T-cell (primary cell): ENCODE data around the gene ZNF48. TPM values are rescaled to one million over a fixed set of nuclear protein-coding genes. Genes with fewer than 3 reads are reported as not detected.
A peak's percentile ranks its signal among the peaks of the same experiment; 100 is the strongest.

Experiments
- ATAC-seq, 4 experiments: fragments of 200-7000 bp in 3 of 4; fragments of 150-1000 bp in 1 of 4; cut with Tn5 transposase; replicated peaks in 1 of 4; 1 replicate in 3 of 4; 2 replicates in 1 of 4; pipeline ENCODE4 v1.10.0; 2021; ENCODE audit warnings: moderate library complexity in 3 of 4, mild to moderate bottlenecking in 2 of 4, moderate number of reproducible peaks in 1 of 4
- CTCF ChIA-PET, 2 donors: fragments of 300-600 bp; sonication (Branson Sonifier 250); formaldehyde crosslinking; loops; one replicate each; lab custom pipeline; 2022; ENCODE audit warnings: antibody characterized with exemption in 2 of 2; lab: Charles Lee
- POLR2A ChIA-PET, 2 donors: fragments of 300-600 bp; sonication (Branson Sonifier 250); formaldehyde crosslinking; loops; one replicate each; lab custom pipeline; 2022; ENCODE audit warnings: antibody characterized with exemption in 2 of 2; lab: Charles Lee
- DNase-seq, 35 experiments: peaks; one replicate each; pipeline versions ENCODE4 v3.0.0 to v3.0.0-alpha.2; 2013 to 2023
- H3K27ac ChIP-seq: one replicate; pipeline ENCODE4 v1.5.1; 2013; ENCODE audit warnings: low read length
- H3K27me3 ChIP-seq, 2 experiments: replicated peaks in 1 of 2; 1 replicate in 1 of 2; 2 replicates in 1 of 2; pipeline versions ENCODE4 v1.6.1 to v1.7.0; 2013; ENCODE audit warnings: low read length in 1 of 2, mixed read lengths in 1 of 2; ENCODE audit not compliant: control insufficient read depth in 2 of 2, insufficient read depth in 2 of 2; ENCODE audit errors: extremely low read depth in 1 of 2
- H3K36me3 ChIP-seq, 2 donors: 1 replicate in 1 of 2; 2 replicates in 1 of 2; pipeline versions ENCODE4 v1.6.1 to v1.7.0; 2013; ENCODE audit warnings: low read length in 1 of 2; ENCODE audit not compliant: control insufficient read depth in 2 of 2, insufficient read depth in 1 of 2; ENCODE audit errors: extremely low read depth in 1 of 2
- H3K4me1 ChIP-seq, 2 experiments: 1 replicate in 1 of 2; 2 replicates in 1 of 2; pipeline versions ENCODE4 v1.6.1 to v1.7.0; 2013; ENCODE audit warnings: low read length in 2 of 2, mixed read lengths in 1 of 2; ENCODE audit not compliant: insufficient read depth in 2 of 2, control insufficient read depth in 1 of 2; ENCODE audit errors: extremely low read depth in 1 of 2
- H3K4me3 ChIP-seq, 2 donors: 1 replicate in 1 of 2; 2 replicates in 1 of 2; pipeline versions ENCODE4 v1.5.1 to v1.7.0; 2013; ENCODE audit warnings: mild to moderate bottlenecking in 2 of 2, low read length in 1 of 2, moderate library complexity in 1 of 2; ENCODE audit not compliant: control insufficient read depth in 1 of 2; ENCODE audit errors: extremely low read depth in 1 of 2
- H3K9me3 ChIP-seq: 2 replicates; pipeline ENCODE4 v1.7.0; 2013
- H3K27ac Mint-ChIP-seq, 2 donors: one replicate each; pipeline ENCODE4 v1.8.0; 2020 to 2021; ENCODE audit warnings: mild to moderate bottlenecking in 2 of 2, mixed read lengths in 2 of 2
- H3K27me3 Mint-ChIP-seq, 2 donors: one replicate each; pipeline ENCODE4 v1.8.0; 2021 to 2022; ENCODE audit warnings: mixed read lengths in 2 of 2
- H3K36me3 Mint-ChIP-seq: one replicate; pipeline ENCODE4 v1.8.0; 2021; ENCODE audit warnings: mixed read lengths
- H3K4me1 Mint-ChIP-seq, 3 donors: one replicate each; pipeline ENCODE4 v1.8.0; 2020 to 2022; ENCODE audit warnings: mixed read lengths in 3 of 3, mild to moderate bottlenecking in 1 of 3
- H3K4me3 Mint-ChIP-seq, 3 donors: one replicate each; pipeline ENCODE4 v1.8.0; 2020 to 2022; ENCODE audit warnings: mild to moderate bottlenecking in 3 of 3, mixed read lengths in 3 of 3, moderate library complexity in 3 of 3
- H3K9me3 Mint-ChIP-seq, 3 donors: one replicate each; pipeline ENCODE4 v1.8.0; 2020 to 2022; ENCODE audit warnings: mixed read lengths in 3 of 3
- WGBS: methylation state at CpG from one replicate; pipeline ENCODE4 v1.1.5; 2013; ENCODE audit warnings: missing lambda C conversion rate; ENCODE audit not compliant: insufficient coverage; 5-methylcytosine and 5-hydroxymethylcytosine counted together
- total RNA-seq, 35 experiments: library from RNA in 6 of 35; stranded (reverse) in 6 of 35; fragments of 120-200 nt in 1 of 35; gene quantifications; one replicate each; pipeline versions ENCODE4 v1.2.1 to v1.2.4 and lab custom pipeline; 2013 to 2026

The ZNF48 gene
- total RNA-seq, 5 donors from 2014 or later (not counting 1 experiment from before 2014, with no cell fraction given), result 7.3 to 17.5 (median 16.4) TPM

DNA sequence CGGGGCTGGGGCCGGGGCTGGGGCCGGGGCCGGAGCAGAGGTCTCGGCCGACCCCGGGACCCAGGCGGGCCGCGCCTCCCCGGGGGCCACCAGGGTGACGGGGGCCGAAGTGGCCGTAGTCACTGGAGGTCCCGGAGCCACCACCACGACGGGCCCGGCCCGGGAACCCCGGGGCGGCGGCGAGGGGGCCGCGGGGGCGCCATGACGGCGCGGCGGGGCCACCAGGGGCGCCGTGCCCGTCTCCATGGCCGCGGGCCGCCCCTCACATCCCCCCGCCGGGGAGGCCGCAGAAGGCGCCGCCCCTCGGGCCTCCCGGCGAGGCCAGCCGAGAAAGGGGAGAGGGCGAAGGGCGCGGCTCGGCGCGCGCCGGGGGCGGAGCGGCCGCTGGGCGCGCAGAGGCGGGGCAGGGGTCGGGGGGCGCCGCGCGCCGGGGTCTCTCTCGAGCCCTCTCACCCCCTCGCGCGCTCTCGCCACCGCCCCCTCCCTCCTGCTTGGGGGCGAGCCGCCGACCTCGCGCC lies 25.2 kb upstream of the ZNF48 start:
- ATAC-seq (peak; percentile 5 to 11 (median 6)), DNase-seq (no peak)
- CTCF ChIA-PET, result interaction anchor here in 1 of 2 donors (1.0 to 1.7 kb wide), 6 partner anchors 15 to 240 kb away, joined by 3 to 32 read pairs (median 4); partner anchors contain the start of genes CD2BP2, DCTPP1 and ZNF771
- H3K4me3 Mint-ChIP-seq, result peak overlapping the region; percentile 79 to 83 (median 80)
- no peaks in the 10 kb centered on the region for H3K9me3 Mint-ChIP-seq
- Histone ChIP-seq H3K27ac (no peak overlapping the region), H3K27me3 (no peaks in the 10 kb centered on the region), H3K36me3 (peaks cover 6 to 13% of the 10 kb centered on the region in 2 donors), H3K4me1 (peaks cover 22 to 44% of the 10 kb centered on the region in 2 experiments), H3K4me3 (peak overlapping the region in 1 of 2 donors; percentile 66), H3K9me3 (no peaks in the 10 kb centered on the region)
- POLR2A ChIA-PET, result interaction anchor here (1.3 to 1.7 kb wide), 2 partner anchors 13 kb away, joined by 5 to 6 read pairs; partner anchors contain the start of gene SEPTIN1 (in 2 of the 2)
- H3K27ac Mint-ChIP-seq, result peak overlapping the region; percentile 93 to 95
- no peaks in the 10 kb centered on the region for H3K27me3 Mint-ChIP-seq
- under 1% methylated on average over 55 of the region's 76 CpGs for WGBS
- peaks cover 11% of the 10 kb centered on the region for H3K36me3 Mint-ChIP-seq
- peaks cover 52 to 54% (median 53%) of the 10 kb centered on the region in 3 donors for H3K4me1 Mint-ChIP-seq

DNA sequence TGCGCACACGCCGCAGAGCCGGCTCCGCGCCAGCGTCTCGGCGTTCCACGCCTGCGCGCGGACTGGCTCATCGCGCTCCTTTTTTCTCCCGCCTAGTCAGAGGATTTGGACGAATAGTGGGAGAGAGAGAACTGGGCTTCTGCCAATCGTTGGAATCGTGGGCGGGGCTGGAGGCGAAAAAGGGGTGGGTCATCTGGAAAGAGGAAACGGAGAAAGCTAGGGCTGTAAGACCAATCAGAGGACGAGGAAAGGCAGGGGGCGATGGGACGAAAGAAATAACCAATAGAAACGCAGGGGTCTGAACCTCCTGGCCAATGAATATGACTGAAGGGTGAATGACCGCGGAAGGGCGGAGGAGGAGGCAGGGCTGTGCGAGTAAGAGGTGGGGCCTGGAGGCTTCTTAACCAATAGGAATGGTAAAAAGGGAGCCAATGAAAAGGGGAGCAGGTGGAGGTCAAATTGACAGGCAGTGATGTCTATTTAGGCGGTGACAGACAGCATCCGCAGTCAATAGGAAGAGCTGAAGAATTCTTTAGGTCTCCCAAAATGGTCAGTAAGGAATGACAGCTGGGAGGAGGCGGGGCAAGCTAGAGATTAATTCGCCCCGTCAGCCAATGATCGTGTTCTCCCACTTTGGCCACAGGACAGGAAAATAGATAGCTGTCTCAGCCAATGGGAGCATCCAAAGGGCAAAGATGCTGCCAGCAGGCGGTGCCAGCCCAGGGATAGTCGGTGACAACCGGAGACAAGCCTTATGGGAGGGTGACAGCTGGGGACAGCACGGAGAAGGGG lies 24.6 kb upstream of the ZNF48 start, which contains the start of gene TBC1D10B:
TBC1D10B (minus strand) TSS at position 39 of the 792 bp plus-strand sequence. CDS start 311 bp downstream, outside the sequence.
- no peaks in the 10 kb centered on the region for H3K27me3 Mint-ChIP-seq
- no peaks in the 10 kb centered on the region for H3K9me3 ChIP-seq
- peak within 1 kb of the TSS; percentile 93 to 95 for H3K27ac Mint-ChIP-seq
- H3K36me3 ChIP-seq, result peaks cover 6 to 8% of the 10 kb centered on the region in 2 donors
- ATAC-seq, result peak; percentile 83 to 86 (median 84)
- WGBS, result under 1% methylated on average over 36 of the region's 40 CpGs
- POLR2A ChIA-PET, result interaction anchor here (0.6 to 1.7 kb wide), 5 partner anchors 12 to 166 kb away, joined by 3 to 7 read pairs (median 5); partner anchors contain the start of genes SEPTIN1 (in 2 of the 2) and DCTPP1 (in 1 of the 2)
- H3K4me1 Mint-ChIP-seq, result peaks cover 45 to 49% (median 46%) of the 10 kb centered on the region in 3 donors
- peak within 1 kb of the TSS; percentile 73 for H3K27ac ChIP-seq
- no peaks in the 10 kb centered on the region for H3K9me3 Mint-ChIP-seq
- H3K4me1 ChIP-seq, result peaks cover 22 to 44% of the 10 kb centered on the region in 2 experiments
- peak within 1 kb of the TSS; percentile 85 to 91 (median 86) for H3K4me3 Mint-ChIP-seq
- H3K36me3 Mint-ChIP-seq, result peaks cover 6% of the 10 kb centered on the region
- peak; percentile 96 to 100 (median 99) for DNase-seq
- H3K4me3 ChIP-seq, result peak within 1 kb of the TSS; percentile 62 to 66
- CTCF ChIA-PET, result interaction anchor here (0.5 to 1.9 kb wide), 18 partner anchors 11 to 670 kb away, joined by 3 to 32 read pairs (median 4); partner anchors contain the start of genes CD2BP2 (in 1 of the 2), DCTPP1 (in 1 of the 2), SEPTIN1 (in 1 of the 2) and ZNF48 (in 1 of the 2)
- H3K27me3 ChIP-seq, result no peaks in the 10 kb centered on the region

DNA sequence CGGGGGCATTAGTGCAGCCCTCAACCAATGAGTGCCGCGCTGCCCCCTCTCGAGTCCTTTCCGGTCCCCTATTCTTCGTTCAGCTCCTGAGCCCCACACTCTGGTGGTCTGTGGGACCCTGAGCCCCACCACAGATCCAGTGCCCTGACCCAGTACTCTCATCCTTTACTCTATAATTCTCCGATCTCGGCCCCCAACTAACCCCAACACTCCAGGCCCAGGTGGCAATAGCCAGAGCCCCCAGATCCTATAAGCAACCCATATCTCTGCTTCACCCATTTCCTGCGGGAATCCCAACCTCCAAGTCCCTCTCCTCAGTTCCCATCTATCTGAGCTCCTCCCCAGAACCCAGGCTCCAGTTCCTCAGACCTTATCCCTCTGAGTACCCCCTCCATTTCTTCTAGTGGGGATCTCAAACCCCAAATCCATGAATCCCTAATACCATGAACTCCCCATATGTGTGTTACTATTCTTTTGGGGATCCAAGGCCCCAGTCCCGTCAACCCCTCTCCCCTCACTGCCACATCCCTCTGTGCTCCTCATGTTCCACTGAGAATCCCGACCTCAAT lies 23.9 kb upstream of the ZNF48 start:
- POLR2A ChIA-PET, result interaction anchor here (0.5 to 1.7 kb wide), 6 partner anchors 12 to 185 kb away, joined by 4 to 7 read pairs (median 6); partner anchors contain the start of genes SEPTIN1 (in 2 of the 2) and DCTPP1 (in 1 of the 2)
- H3K9me3 ChIP-seq, result no peaks in the 10 kb centered on the region
- no peaks in the 10 kb centered on the region for H3K27me3 ChIP-seq
- Mint-ChIP-seq H3K9me3 (no peaks in the 10 kb centered on the region), H3K4me1 (peaks cover 43 to 47% (median 43%) of the 10 kb centered on the region in 3 donors), H3K27me3 (no peaks in the 10 kb centered on the region), H3K4me3 (peak overlapping the region; percentile 79 to 83 (median 80)), H3K36me3 (peaks cover 3% of the 10 kb centered on the region), H3K27ac (peak overlapping the region; percentile 93 to 95)
- H3K36me3 ChIP-seq, result peaks cover 6 to 7% of the 10 kb centered on the region in 2 donors
- WGBS, result 20% methylated on average over 9 of the region's 11 CpGs
- H3K27ac ChIP-seq, result peak overlapping the region; percentile 73
- H3K4me1 ChIP-seq, result peaks cover 22 to 47% of the 10 kb centered on the region in 2 experiments
- no peak for ATAC-seq
- DNase-seq, result no peak
- CTCF ChIA-PET, result interaction anchor here (0.5 to 1.9 kb wide), 16 partner anchors 10 to 671 kb away, joined by 3 to 32 read pairs (median 4); partner anchors contain the start of genes CD2BP2 (in 1 of the 2), DCTPP1 (in 1 of the 2), SEPTIN1 (in 1 of the 2) and ZNF48 (in 1 of the 2)
- H3K4me3 ChIP-seq, result peak overlapping the region; percentile 44 to 48

DNA sequence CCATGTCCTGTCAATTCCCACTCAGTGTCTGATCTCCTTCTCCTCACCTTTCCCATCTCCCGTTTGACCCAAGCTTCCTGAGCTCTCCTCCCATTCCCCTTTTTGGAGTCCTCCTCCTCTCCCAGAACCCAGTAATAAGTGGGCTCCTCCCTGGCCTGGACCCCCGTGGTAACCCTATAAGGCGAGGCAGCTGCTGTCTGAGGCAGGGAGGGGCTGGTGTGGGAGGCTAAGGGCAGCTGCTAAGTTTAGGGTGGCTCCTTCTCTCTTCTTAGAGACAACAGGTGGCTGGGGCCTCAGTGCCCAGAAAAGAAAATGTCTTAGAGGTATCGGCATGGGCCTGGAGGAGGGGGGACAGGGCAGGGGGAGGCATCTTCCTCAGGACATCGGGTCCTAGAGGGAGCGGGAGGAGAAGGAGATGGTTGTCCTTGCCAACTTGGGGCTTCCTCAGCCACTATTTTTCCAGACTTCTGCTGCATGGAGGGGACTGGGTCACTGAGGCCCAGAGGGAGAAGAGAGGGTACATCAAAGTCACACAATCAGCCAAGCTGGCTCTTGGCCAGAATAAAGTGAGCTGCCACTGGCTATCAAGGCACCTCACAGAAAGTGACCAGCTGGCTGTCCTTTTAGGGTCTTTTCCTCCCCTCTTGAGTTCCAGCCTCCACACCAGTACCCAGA lies 23.0 kb upstream of the ZNF48 start:
- no peak overlapping the region for H3K4me3 ChIP-seq
- ATAC-seq (no peak), DNase-seq (no peak)
- no peaks in the 10 kb centered on the region for H3K9me3 ChIP-seq
- no peaks in the 10 kb centered on the region for H3K36me3 Mint-ChIP-seq
- no peaks in the 10 kb centered on the region for H3K9me3 Mint-ChIP-seq
- peaks cover 38 to 45% (median 43%) of the 10 kb centered on the region in 3 donors for H3K4me1 Mint-ChIP-seq
- peak overlapping the region; percentile 93 to 95 for H3K27ac Mint-ChIP-seq
- H3K27me3 ChIP-seq, result no peaks in the 10 kb centered on the region
- peaks cover 4 to 6% of the 10 kb centered on the region in 2 donors for H3K36me3 ChIP-seq
- peak overlapping the region; percentile 79 to 83 (median 80) for H3K4me3 Mint-ChIP-seq
- H3K27me3 Mint-ChIP-seq, result no peaks in the 10 kb centered on the region
- 75% methylated on average over 4 of the region's 6 CpGs for WGBS
- peak overlapping the region; percentile 73 for H3K27ac ChIP-seq
- ChIA-PET POLR2A (interaction anchor here in 1 of 2 donors (0.5 to 1.7 kb wide), 3 partner anchors 11 to 31 kb away, joined by 4 to 5 read pairs (median 4); partner anchors contain the start of gene SEPTIN1), CTCF (interaction anchor here (0.5 to 1.9 kb wide), 4 partner anchors 10 to 46 kb away, joined by 3 to 32 read pairs (median 15); partner anchors contain the start of genes SEPTIN1 (in 1 of the 2) and ZNF771 (in 1 of the 2))
- peaks cover 23 to 51% of the 10 kb centered on the region in 2 experiments for H3K4me1 ChIP-seq

DNA sequence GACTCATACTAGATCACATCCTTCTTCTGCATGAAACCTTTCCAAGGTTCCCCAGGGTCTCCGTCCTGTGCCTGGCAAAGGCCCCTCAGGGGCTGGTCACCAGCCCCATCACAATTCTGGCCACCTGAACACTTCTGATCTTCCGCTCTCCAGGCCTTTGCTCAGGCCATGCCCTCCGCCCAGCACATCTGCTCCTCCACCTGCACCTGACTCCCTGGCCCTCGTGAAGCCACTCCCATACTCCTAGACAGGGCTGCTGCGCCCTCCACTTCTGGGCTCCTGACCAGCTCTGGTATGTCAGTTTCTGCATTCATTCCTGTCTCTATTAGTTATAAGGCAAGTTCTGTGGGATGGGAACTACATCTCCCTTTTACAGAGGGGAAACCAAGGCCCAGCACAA lies 22.5 kb upstream of the ZNF48 start:
- 92% methylated on average over 4 of the region's 5 CpGs for WGBS
- Histone ChIP-seq H3K4me1 (peaks cover 20 to 51% of the 10 kb centered on the region in 2 experiments), H3K9me3 (no peaks in the 10 kb centered on the region), H3K4me3 (no peak overlapping the region), H3K27ac (peak overlapping the region; percentile 73), H3K36me3 (peaks cover 2 to 4% of the 10 kb centered on the region in 2 donors), H3K27me3 (no peaks in the 10 kb centered on the region)
- no peaks in the 10 kb centered on the region for H3K36me3 Mint-ChIP-seq
- DNase-seq (no peak), ATAC-seq (no peak)
- peak overlapping the region; percentile 87 to 93 for H3K27ac Mint-ChIP-seq
- ChIA-PET CTCF (no interaction called here), POLR2A (no interaction called here)
- H3K4me1 Mint-ChIP-seq, result peaks cover 38 to 45% (median 43%) of the 10 kb centered on the region in 3 donors
- H3K9me3 Mint-ChIP-seq, result no peaks in the 10 kb centered on the region
- H3K4me3 Mint-ChIP-seq, result peak overlapping the region in 2 of 3 donors; percentile 43 to 45
- no peaks in the 10 kb centered on the region for H3K27me3 Mint-ChIP-seq
